H9 (cell line): ENCODE results near the gene FCGR3B. TPM values are rescaled to one million over a fixed set of nuclear protein-coding genes. Genes with fewer than 3 reads are reported as not detected.

Experiments used
- total RNA-seq: library from RNA; stranded (reverse); gene quantifications from 2 replicates; pipeline ENCODE4 v1.2.1, GENCODE V29; 2021

The FCGR3B gene
- total RNA-seq, 1 experiment from 2014 or later = not detected

Other genes with a start within 250 kb of the FCGR3B start
- 0.55 TPM in 1 of 2 replicates, not detected in the other for gene FCGR2A, start 125.7 kb downstream of the FCGR3B start, total RNA-seq
- not detected in 2 replicates for gene HSPA6, start 106.6 kb downstream of the FCGR3B start, total RNA-seq
- not detected in 2 replicates for gene FCGR3A, start 81.4 kb downstream of the FCGR3B start, total RNA-seq
- not detected in 2 replicates for gene FCGR2B, start 32.0 kb upstream of the FCGR3B start, total RNA-seq
- not detected in 2 replicates for gene FCRLA, start 76.1 kb upstream of the FCGR3B start, total RNA-seq
- 0.18 TPM in 1 of 2 replicates, not detected in the other for gene FCRLB, start 90.4 kb upstream of the FCGR3B start, total RNA-seq
- gene DUSP12, start 118.6 kb upstream of the FCGR3B start, total RNA-seq = 23.2 and 28.0 TPM in 2 replicates
- gene ATF6, start 135.1 kb upstream of the FCGR3B start, total RNA-seq = 10.4 and 11.2 TPM in 2 replicates